WTC11 (cell line): ENCODE measurements around the gene SP2. TPM values are rescaled to one million over a fixed set of nuclear protein-coding genes. Genes with fewer than 3 reads are reported as not detected.

Source experiments
- ATAC-seq: fragments of 200-7000 bp; cut with Tn5 transposase; 2 replicates; pipeline ENCODE4 v1.10.0; 2021; ENCODE audit warnings: mild to moderate bottlenecking, moderate library complexity
- CTCF ChIA-PET: fragments of 300-600 bp; sonication (Branson Sonifier 250); formaldehyde crosslinking; loops from one replicate; lab custom pipeline; 2021; ENCODE audit warnings: antibody characterized with exemption; lab: Charles Lee
- POLR2A ChIA-PET: fragments of 350-600 bp; sonication (Branson Sonifier 250); formaldehyde crosslinking; loops from one replicate; lab custom pipeline; 2021; ENCODE audit warnings: antibody characterized with exemption; lab: Charles Lee
- DNase-seq: peaks from one replicate; pipeline ENCODE4 v3.0.0; 2021; ENCODE audit warnings: low spot score
- H3K27ac Mint-ChIP-seq: 2 replicates; pipeline ENCODE4 v1.8.0; 2021; ENCODE audit warnings: mixed read lengths
- H3K27me3 Mint-ChIP-seq: 2 replicates; pipeline ENCODE4 v1.8.0; 2021; ENCODE audit warnings: low read depth, mild to moderate bottlenecking, moderate library complexity, mixed read lengths
- H3K36me3 Mint-ChIP-seq: 2 replicates; pipeline ENCODE4 v1.8.0; 2021; ENCODE audit warnings: mixed read lengths
- H3K4me1 Mint-ChIP-seq: 2 replicates; pipeline ENCODE4 v1.8.0; 2022; ENCODE audit warnings: mixed read lengths
- H3K4me3 Mint-ChIP-seq: 2 replicates; pipeline ENCODE4 v1.8.0; 2021; ENCODE audit warnings: mild to moderate bottlenecking, moderate library complexity, mixed read lengths
- H3K9me3 Mint-ChIP-seq: 2 replicates; pipeline ENCODE4 v1.8.0; 2021; ENCODE audit warnings: mixed read lengths
- ATF2 ChIP-seq: sonication (generic); formaldehyde crosslinking; IDR thresholded peaks from 2 replicates; pipeline ENCODE4 v1.8.1; 2022; ENCODE audit warnings: low read depth, missing genetic modification reagents, borderline replicate concordance
- ESRRA ChIP-seq: sonication (generic); formaldehyde crosslinking; IDR thresholded peaks from 2 replicates; pipeline ENCODE4 v1.8.1; 2022; ENCODE audit warnings: mild to moderate bottlenecking, missing genetic modification reagents, borderline replicate concordance
- FOXP1 ChIP-seq: sonication (generic); formaldehyde crosslinking; IDR thresholded peaks from 2 replicates; pipeline ENCODE4 v1.8.0; 2022; ENCODE audit warnings: missing genetic modification reagents, mild to moderate bottlenecking, moderate library complexity, borderline replicate concordance
- NFYB ChIP-seq: sonication (generic); formaldehyde crosslinking; conservative IDR thresholded peaks from 2 replicates; pipeline ENCODE4 v1.8.0; 2022; ENCODE audit warnings: low read depth, missing genetic modification reagents
- PREB ChIP-seq: sonication (generic); formaldehyde crosslinking; IDR thresholded peaks from 2 replicates; pipeline ENCODE4 v1.8.1; 2022; ENCODE audit warnings: mild to moderate bottlenecking, missing genetic modification reagents, moderate library complexity, borderline replicate concordance
- RORB ChIP-seq: fragments of 250-450 bp; sonication (Bioruptor Pico); IDR thresholded peaks from 2 replicates; pipeline ENCODE4 v1.9.0; 2021; ENCODE audit warnings: mild to moderate bottlenecking
- SMAD4 ChIP-seq: sonication (generic); formaldehyde crosslinking; IDR thresholded peaks from 2 replicates; pipeline ENCODE4 v1.8.0; 2022; ENCODE audit warnings: mild to moderate bottlenecking, missing genetic modification reagents
- USF1 ChIP-seq: sonication (generic); formaldehyde crosslinking; IDR thresholded peaks from 2 replicates; pipeline ENCODE4 v1.8.0; 2022; ENCODE audit warnings: mild to moderate bottlenecking, missing genetic modification reagents
- ZNF121 ChIP-seq: sonication (generic); formaldehyde crosslinking; IDR thresholded peaks from 2 replicates; pipeline ENCODE4 v1.8.0; 2023; ENCODE audit warnings: missing genetic modification reagents
- ZNF416 ChIP-seq: fragments of 250-450 bp; sonication (Bioruptor Pico); IDR thresholded peaks from 2 replicates; pipeline ENCODE4 v1.9.0; 2021; ENCODE audit warnings: mild to moderate bottlenecking, inconsistent platforms
- ZNF423 ChIP-seq: fragments of 250-450 bp; sonication (Bioruptor Pico); IDR thresholded peaks from 2 replicates; pipeline ENCODE4 v2.1.2; 2022; ENCODE audit warnings: mild to moderate bottlenecking, moderate library complexity
- ZNF532 ChIP-seq: fragments of 250-450 bp; sonication (Bioruptor Pico); IDR thresholded peaks from 2 replicates; pipeline ENCODE4 v1.9.0; 2021; ENCODE audit warnings: mild to moderate bottlenecking, borderline replicate concordance
- total RNA-seq: library from RNA; stranded (reverse); gene quantifications from 3 replicates; pipeline ENCODE4 v1.2.3, GENCODE V29; 2021
- TF ChIP-seq, protein P1 (sequence below): sonication (generic); formaldehyde crosslinking; IDR thresholded peaks from 2 replicates; pipeline ENCODE4 v1.8.0; 2023; ENCODE audit warnings: missing genetic modification reagents
- TF ChIP-seq, protein P2 (sequence below): fragments of 250-450 bp; sonication (Bioruptor Pico); IDR thresholded peaks from 2 replicates; pipeline ENCODE4 v1.9.0; 2021; ENCODE audit warnings: mild to moderate bottlenecking
- TF ChIP-seq, protein P3 (sequence below): fragments of 250-450 bp; sonication (Bioruptor Pico); IDR thresholded peaks from 2 replicates; pipeline ENCODE4 v1.9.0; 2021; ENCODE audit warnings: mild to moderate bottlenecking
- TF ChIP-seq, protein P4 (sequence below): fragments of 250-450 bp; sonication (Bioruptor Pico); conservative IDR thresholded peaks from 2 replicates; pipeline ENCODE4 v1.9.0; 2021; ENCODE audit warnings: mild to moderate bottlenecking
- TF ChIP-seq, protein P5 (sequence below): sonication (generic); formaldehyde crosslinking; IDR thresholded peaks from 2 replicates; pipeline ENCODE4 v1.8.1; 2023; ENCODE audit warnings: mild to moderate bottlenecking, missing genetic modification reagents, moderate library complexity

The SP2 gene
- total RNA-seq, 1 experiment from 2014 or later, result 9.9 TPM

DNA sequence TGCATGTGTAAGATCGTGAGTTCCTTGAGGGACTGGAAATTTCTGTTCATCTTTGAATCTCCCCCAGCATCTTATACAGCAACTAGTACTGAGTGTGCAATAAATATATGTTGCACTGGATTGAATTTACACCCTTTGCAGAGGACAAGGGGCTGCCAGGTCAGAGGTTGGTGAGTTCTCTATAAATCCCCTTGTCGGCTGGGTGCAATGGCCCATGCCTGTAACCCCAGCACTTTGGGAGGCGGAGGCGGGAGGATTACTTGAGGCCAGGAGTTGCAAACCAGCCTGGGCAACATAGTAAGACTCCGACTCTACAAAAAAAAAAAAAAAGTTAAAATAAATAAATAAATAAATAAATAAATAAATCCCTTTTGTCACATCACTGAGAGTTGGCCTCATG lies 35.6 kb upstream of the SP2 start:
- ChIA-PET CTCF (interaction anchor here (1.2 to 3.2 kb wide), 4 partner anchors 13 to 30 kb away, joined by 4 to 28 read pairs (median 8); partner anchors contain the start of gene SCRN2), POLR2A (no interaction called here)
- no peak for TF ChIP-seq ATF2 (CRISPR knock-in tag)
- no peak overlapping the region for H3K4me3 Mint-ChIP-seq
- ATAC-seq, result no peak
- H3K27me3 Mint-ChIP-seq, result peaks cover 55% of the 10 kb centered on the region
- H3K36me3 Mint-ChIP-seq, result no peaks in the 10 kb centered on the region
- no peak for DNase-seq
- no peak overlapping the region for H3K27ac Mint-ChIP-seq
- H3K4me1 Mint-ChIP-seq, result peaks cover 32% of the 10 kb centered on the region
- H3K9me3 Mint-ChIP-seq, result no peaks in the 10 kb centered on the region

- Mint-ChIP-seq H3K9me3 (no peaks in the 10 kb centered on the region), H3K27ac (no peak overlapping the region), H3K36me3 (no peaks in the 10 kb centered on the region), H3K27me3 (peaks cover 53% of the 10 kb centered on the region), H3K4me3 (no peak overlapping the region), H3K4me1 (peaks cover 12% of the 10 kb centered on the region)
- ATAC-seq (no peak), DNase-seq (no peak)
- CTCF ChIA-PET, result interaction anchor here (0.8 to 2.5 kb wide), 5 partner anchors 9 to 27 kb away, joined by 3 to 15 read pairs (median 9); partner anchors contain the start of gene SCRN2
- POLR2A ChIA-PET, result interaction anchor here (0.6 kb wide), 1 partner anchor 10 kb away, joined by 4 read pairs; no protein-coding TSS in a partner anchor
- no peak for TF ChIP-seq RORB (CRISPR knock-in tag)
- TF ChIP-seq, protein P1, sequence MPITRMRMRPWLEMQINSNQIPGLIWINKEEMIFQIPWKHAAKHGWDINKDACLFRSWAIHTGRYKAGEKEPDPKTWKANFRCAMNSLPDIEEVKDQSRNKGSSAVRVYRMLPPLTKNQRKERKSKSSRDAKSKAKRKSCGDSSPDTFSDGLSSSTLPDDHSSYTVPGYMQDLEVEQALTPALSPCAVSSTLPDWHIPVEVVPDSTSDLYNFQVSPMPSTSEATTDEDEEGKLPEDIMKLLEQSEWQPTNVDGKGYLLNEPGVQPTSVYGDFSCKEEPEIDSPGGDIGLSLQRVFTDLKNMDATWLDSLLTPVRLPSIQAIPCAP (CRISPR knock-in tag), result no peak
- no peak for TF ChIP-seq PREB (CRISPR knock-in tag)
- no peak for TF ChIP-seq ESRRA (CRISPR knock-in tag)
- TF ChIP-seq, protein P2, sequence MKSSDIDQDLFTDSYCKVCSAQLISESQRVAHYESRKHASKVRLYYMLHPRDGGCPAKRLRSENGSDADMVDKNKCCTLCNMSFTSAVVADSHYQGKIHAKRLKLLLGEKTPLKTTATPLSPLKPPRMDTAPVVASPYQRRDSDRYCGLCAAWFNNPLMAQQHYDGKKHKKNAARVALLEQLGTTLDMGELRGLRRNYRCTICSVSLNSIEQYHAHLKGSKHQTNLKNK (CRISPR knock-in tag), result no peak
- no peak for TF ChIP-seq ZNF121
- no peak for TF ChIP-seq NFYB (CRISPR knock-in tag)
- no peak for TF ChIP-seq ZNF423 (CRISPR knock-in tag)
- no peak for TF ChIP-seq ZNF532 (CRISPR knock-in tag)
- TF ChIP-seq USF1 (CRISPR knock-in tag), result no peak
- TF ChIP-seq, protein P3, sequence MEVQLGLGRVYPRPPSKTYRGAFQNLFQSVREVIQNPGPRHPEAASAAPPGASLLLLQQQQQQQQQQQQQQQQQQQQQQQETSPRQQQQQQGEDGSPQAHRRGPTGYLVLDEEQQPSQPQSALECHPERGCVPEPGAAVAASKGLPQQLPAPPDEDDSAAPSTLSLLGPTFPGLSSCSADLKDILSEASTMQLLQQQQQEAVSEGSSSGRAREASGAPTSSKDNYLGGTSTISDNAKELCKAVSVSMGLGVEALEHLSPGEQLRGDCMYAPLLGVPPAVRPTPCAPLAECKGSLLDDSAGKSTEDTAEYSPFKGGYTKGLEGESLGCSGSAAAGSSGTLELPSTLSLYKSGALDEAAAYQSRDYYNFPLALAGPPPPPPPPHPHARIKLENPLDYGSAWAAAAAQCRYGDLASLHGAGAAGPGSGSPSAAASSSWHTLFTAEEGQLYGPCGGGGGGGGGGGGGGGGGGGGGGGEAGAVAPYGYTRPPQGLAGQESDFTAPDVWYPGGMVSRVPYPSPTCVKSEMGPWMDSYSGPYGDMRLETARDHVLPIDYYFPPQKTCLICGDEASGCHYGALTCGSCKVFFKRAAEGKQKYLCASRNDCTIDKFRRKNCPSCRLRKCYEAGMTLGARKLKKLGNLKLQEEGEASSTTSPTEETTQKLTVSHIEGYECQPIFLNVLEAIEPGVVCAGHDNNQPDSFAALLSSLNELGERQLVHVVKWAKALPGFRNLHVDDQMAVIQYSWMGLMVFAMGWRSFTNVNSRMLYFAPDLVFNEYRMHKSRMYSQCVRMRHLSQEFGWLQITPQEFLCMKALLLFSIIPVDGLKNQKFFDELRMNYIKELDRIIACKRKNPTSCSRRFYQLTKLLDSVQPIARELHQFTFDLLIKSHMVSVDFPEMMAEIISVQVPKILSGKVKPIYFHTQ (CRISPR knock-in tag), result no peak
- TF ChIP-seq, protein P4, sequence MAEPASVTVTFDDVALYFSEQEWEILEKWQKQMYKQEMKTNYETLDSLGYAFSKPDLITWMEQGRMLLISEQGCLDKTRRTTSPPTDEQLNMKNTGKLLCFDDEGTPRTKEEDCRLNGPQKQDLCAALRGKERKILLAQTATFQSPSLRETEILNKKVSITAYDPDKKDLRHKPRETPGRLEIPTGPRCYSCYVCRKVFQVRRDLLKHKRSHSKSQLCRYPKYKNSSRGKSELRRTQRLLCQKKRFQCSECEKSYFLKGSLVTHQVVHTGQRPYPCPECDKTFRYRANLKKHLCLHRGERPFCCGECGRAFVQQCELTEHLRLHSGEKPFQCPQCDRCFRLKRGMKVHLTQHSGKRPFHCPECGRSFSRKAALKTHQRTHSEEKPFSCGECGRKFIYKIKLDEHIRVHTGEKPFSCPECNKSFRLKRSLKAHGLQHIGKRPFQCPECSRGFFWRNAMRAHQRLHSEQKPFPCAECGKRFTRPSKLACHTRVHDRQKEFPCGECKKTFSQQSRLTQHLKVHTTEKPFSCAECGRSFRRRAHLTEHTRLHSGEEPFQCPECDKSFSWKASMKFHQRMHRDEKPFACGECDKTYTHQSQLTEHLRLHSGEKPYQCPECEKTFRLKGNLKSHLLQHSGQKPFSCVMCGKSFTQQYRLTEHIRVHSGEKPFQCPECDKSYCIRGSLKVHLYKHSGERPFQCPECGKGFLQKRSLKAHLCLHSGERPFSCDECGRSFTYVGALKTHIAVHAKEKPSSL (CRISPR knock-in tag), result no peak
- TF ChIP-seq, protein P5, sequence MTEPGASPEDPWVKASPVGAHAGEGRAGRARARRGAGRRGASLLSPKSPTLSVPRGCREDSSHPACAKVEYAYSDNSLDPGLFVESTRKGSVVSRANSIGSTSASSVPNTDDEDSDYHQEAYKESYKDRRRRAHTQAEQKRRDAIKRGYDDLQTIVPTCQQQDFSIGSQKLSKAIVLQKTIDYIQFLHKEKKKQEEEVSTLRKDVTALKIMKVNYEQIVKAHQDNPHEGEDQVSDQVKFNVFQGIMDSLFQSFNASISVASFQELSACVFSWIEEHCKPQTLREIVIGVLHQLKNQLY, result no peak
- TF ChIP-seq SMAD4 (CRISPR knock-in tag), result no peak
- no peak for TF ChIP-seq ZNF416
- no peak for TF ChIP-seq FOXP1 (CRISPR knock-in tag)
Measured at GRCh38 chr17:47862621-47863440, 33.2 kb upstream of the SP2 start.
